Measurements from ENCODE around the gene CAMK1.

CAMK1 gene

GRCh38 chr3:9732080-9732739 is 37.5 kb downstream of the CAMK1 start:
- H3K79me2 ChIP-seq (ENCODE audit: control insufficient read depth, low read length), result peaks cover 54% of the 10 kb centered on the region
- H3K9me2 ChIP-seq (replicated peaks; ENCODE audit: control insufficient read depth, low read length), result no peaks in the 10 kb centered on the region

GRCh38 chr3:9731206-9732079 is 38.3 kb downstream of the CAMK1 start, which contains the start of gene BRPF1:
Gene BRPF1, plus strand, starts transcription at chr3:9731735. Its CDS starts 2,406 bp downstream, at chr3:9734141.
- Histone ChIP-seq H3K79me2 (ENCODE audit: control insufficient read depth, low read length) (peaks cover 46% of the 10 kb centered on the region), H3K36me3 (ENCODE audit: control insufficient read depth, low read length) (peaks cover 44% of the 10 kb centered on the region), H3K9me2 (replicated peaks; ENCODE audit: control insufficient read depth, low read length) (no peaks in the 10 kb centered on the region), H3K4me2 (ENCODE audit: low read length) (peak within 1 kb of the TSS; percentile 94), H3K27me3 (ENCODE audit: control insufficient read depth, low read length) (no peaks in the 10 kb centered on the region), H3K9me3 (ENCODE audit: control insufficient read depth, insufficient read depth, low read length) (no peaks in the 10 kb centered on the region), H3K4me1 (ENCODE audit: control insufficient read depth, low read length) (peaks cover 29% of the 10 kb centered on the region), H3K4me3 (ENCODE audit: low read length) (peak within 1 kb of the TSS; percentile 84), H3F3A (ENCODE audit: control insufficient read depth, insufficient read depth) (no peaks in the 10 kb centered on the region), H3K27ac (ENCODE audit: low read depth, low read length) (peak within 1 kb of the TSS; percentile 76), H4K20me1 (ENCODE audit: control insufficient read depth, insufficient read depth, low read depth, low read length) (peaks cover 20% of the 10 kb centered on the region)
- TF ChIP-seq CTCF (IDR thresholded peaks at IDR 0.05; ENCODE audit: low read depth, low read length, poor library complexity, severe bottlenecking) (no peak), EZH2phosphoT487 (IDR thresholded peaks at IDR 0.05; ENCODE audit: borderline replicate concordance, low read length) (no peak)

More at GRCh38 chr3:9732080-9732739, 37.5 kb downstream of the CAMK1 start:
- Histone ChIP-seq H3K4me3 (ENCODE audit: low read length) (peak overlapping the region; percentile 84), H4K20me1 (ENCODE audit: control insufficient read depth, insufficient read depth, low read depth, low read length) (peaks cover 20% of the 10 kb centered on the region), H3F3A (ENCODE audit: control insufficient read depth, insufficient read depth) (no peaks in the 10 kb centered on the region), H3K9me3 (ENCODE audit: control insufficient read depth, insufficient read depth, low read length) (no peaks in the 10 kb centered on the region), H3K27ac (ENCODE audit: low read depth, low read length) (peak overlapping the region; percentile 76), H3K4me2 (ENCODE audit: low read length) (peak overlapping the region; percentile 94), H3K27me3 (ENCODE audit: control insufficient read depth, low read length) (no peaks in the 10 kb centered on the region), H3K4me1 (ENCODE audit: control insufficient read depth, low read length) (peaks cover 21% of the 10 kb centered on the region), H3K36me3 (ENCODE audit: control insufficient read depth, low read length) (peaks cover 51% of the 10 kb centered on the region)
- TF ChIP-seq EZH2phosphoT487 (IDR thresholded peaks at IDR 0.05; ENCODE audit: borderline replicate concordance, low read length) (no peak), CTCF (IDR thresholded peaks at IDR 0.05; ENCODE audit: low read depth, low read length, poor library complexity, severe bottlenecking) (no peak)

- Histone ChIP-seq H4K20me1 (ENCODE audit: control insufficient read depth, insufficient read depth, low read depth, low read length) (peaks cover 20% of the 10 kb centered on the region), H3K36me3 (ENCODE audit: control insufficient read depth, low read length) (peaks cover 38% of the 10 kb centered on the region), H3K4me3 (ENCODE audit: low read length) (peak overlapping the region; percentile 84), H3K4me1 (ENCODE audit: control insufficient read depth, low read length) (peaks cover 36% of the 10 kb centered on the region), H3F3A (ENCODE audit: control insufficient read depth, insufficient read depth) (peaks cover 2% of the 10 kb centered on the region; the same call in 1 of the 2 replicates), H3K79me2 (ENCODE audit: control insufficient read depth, low read length) (peaks cover 42% of the 10 kb centered on the region), H3K27ac (ENCODE audit: low read depth, low read length) (0 out of 2 replicates have a peak overlapping the region, but pooled peaks have one; percentile 26), H3K9me3 (ENCODE audit: control insufficient read depth, insufficient read depth, low read length) (no peaks in the 10 kb centered on the region), H3K4me2 (ENCODE audit: low read length) (peak overlapping the region; percentile 69), H3K27me3 (ENCODE audit: control insufficient read depth, low read length) (no peaks in the 10 kb centered on the region), H3K9me2 (replicated peaks; ENCODE audit: control insufficient read depth, low read length) (no peaks in the 10 kb centered on the region)
- TF ChIP-seq CTCF (IDR thresholded peaks at IDR 0.05; ENCODE audit: low read depth, low read length, poor library complexity, severe bottlenecking), result no peak
- TF ChIP-seq EZH2phosphoT487 (IDR thresholded peaks at IDR 0.05; ENCODE audit: borderline replicate concordance, low read length), result no peak
These were observed 39.0 kb downstream of the CAMK1 start for GRCh38 chr3:9730657-9731205.
